ENCODE measurements around the gene CAMTA1. TPM values are rescaled to one million over a fixed set of nuclear protein-coding genes. Genes with fewer than 3 reads are reported as not detected.

Gene CAMTA1
- polyA plus RNA-seq, 12 donors: 24.2 to 51.1 (median 44.7) TPM; not detected in 1

GRCh38 chr1:6898974-6899539 lies 113.8 kb downstream of the CAMTA1 start:
- DNase-seq: no peak

- no peak for DNase-seq
Measured at GRCh38 chr1:6899621-6900020, 114.4 kb downstream of the CAMTA1 start.

GRCh38 chr1:6902153-6902552 lies 116.9 kb downstream of the CAMTA1 start:
- no peak for DNase-seq

GRCh38 chr1:6904476-6905170 lies 119.4 kb downstream of the CAMTA1 start:
- no peak for DNase-seq

- no peak for DNase-seq
Measured at GRCh38 chr1:6905331-6905730, 120.1 kb downstream of the CAMTA1 start.

GRCh38 chr1:6905790-6906189 lies 120.5 kb downstream of the CAMTA1 start:
- DNase-seq: no peak

- no peak for DNase-seq
Measured at GRCh38 chr1:6906783-6907182, 121.5 kb downstream of the CAMTA1 start.

- DNase-seq: no peak
Measured at GRCh38 chr1:6907201-6907600, 121.9 kb downstream of the CAMTA1 start.

GRCh38 chr1:6907676-6908434 lies 122.6 kb downstream of the CAMTA1 start:
- no peak for DNase-seq

GRCh38 chr1:6909401-6909800 lies 124.1 kb downstream of the CAMTA1 start:
- no peak for DNase-seq

GRCh38 chr1:6909857-6910256 lies 124.6 kb downstream of the CAMTA1 start:
- DNase-seq: no peak

- no peak for DNase-seq
Measured at GRCh38 chr1:6911021-6911941, 126.0 kb downstream of the CAMTA1 start.

- no peak for DNase-seq
Measured at GRCh38 chr1:6911974-6912373, 126.7 kb downstream of the CAMTA1 start.

- no peak for DNase-seq
Measured at GRCh38 chr1:6912518-6912917, 127.3 kb downstream of the CAMTA1 start.

GRCh38 chr1:6913086-6913485 lies 127.8 kb downstream of the CAMTA1 start:
- DNase-seq: no peak

- DNase-seq: no peak
Measured at GRCh38 chr1:6914706-6915105, 129.5 kb downstream of the CAMTA1 start.

GRCh38 chr1:6915999-6916565 lies 130.8 kb downstream of the CAMTA1 start:
- no peak for DNase-seq

- no peak for DNase-seq
Measured at GRCh38 chr1:6917067-6917466, 131.8 kb downstream of the CAMTA1 start.

- peak; percentile 27 for DNase-seq
Measured at GRCh38 chr1:6918186-6918924, 133.1 kb downstream of the CAMTA1 start.

- no peak for DNase-seq
Measured at GRCh38 chr1:6918925-6919511, 133.8 kb downstream of the CAMTA1 start.

Data from muscle of arm (tissue), 12 donors.